Right lung (tissue), 5 donors: ENCODE results near the gene CA10. TPM values are rescaled to one million over a fixed set of nuclear protein-coding genes. Genes with fewer than 3 reads are reported as not detected.

Experiments
- DNase-seq, 2 donors: peaks; one replicate each; pipeline ENCODE4 v3.0.0-alpha.2; 2013
- polyA plus RNA-seq, 5 donors: library from polyadenylated mRNA; unstranded; fragments of 120-200 nt; gene quantifications; one replicate each; pipeline versions ENCODE4 v1.2.1 to v1.2.3, GENCODE V29; 2013; ENCODE audit warnings: inconsistent platforms in 1 of 5, low replicate concordance in 1 of 5; ENCODE audit not compliant: insufficient read length in 5 of 5, insufficient read depth in 1 of 5

Gene CA10
- polyA plus RNA-seq, 5 donors = 0.04 to 0.19 (median 0.17) TPM; not detected in 2

GRCh38 chr17:51604299-51605020, 554.1 kb downstream of the CA10 start:
- DNase-seq = no peak

- DNase-seq = no peak
Observed at GRCh38 chr17:51601622-51602261, 556.8 kb downstream of the CA10 start.

- no peak for DNase-seq
Observed at GRCh38 chr17:51598824-51599223, 559.7 kb downstream of the CA10 start.

GRCh38 chr17:51597345-51597744, 561.2 kb downstream of the CA10 start:
- no peak for DNase-seq

- no peak for DNase-seq
Observed at GRCh38 chr17:51595826-51596398, 562.6 kb downstream of the CA10 start.

- no peak for DNase-seq
Observed at GRCh38 chr17:51590071-51590656, 568.4 kb downstream of the CA10 start.

GRCh38 chr17:51588063-51588462, 570.5 kb downstream of the CA10 start:
- no peak for DNase-seq

- no peak for DNase-seq
Observed at GRCh38 chr17:51587516-51587915, 571.0 kb downstream of the CA10 start.

GRCh38 chr17:51585514-51586104, 572.9 kb downstream of the CA10 start:
- no peak for DNase-seq

GRCh38 chr17:51580869-51581268, 577.6 kb downstream of the CA10 start:
- no peak for DNase-seq
